Activated CD8-positive, alpha-beta memory T cell treated with anti-CD3 and anti-CD28 coated beads, Interleukin-2, amount 10 ng/mL, durations not matched to agents 7 days and 5 days (primary cell): ENCODE measurements around the gene MARK3. TPM values are rescaled to one million over a fixed set of nuclear protein-coding genes. Genes with fewer than 3 reads are reported as not detected.
"Not testable (repeated sequence)": the region's sequence is repeated elsewhere in the genome, so short reads cannot be mapped to it uniquely, and the experiment has no call there.

Source experiments
- ATAC-seq: fragments of 150-1000 bp; cut with Tn5 transposase; one replicate; pipeline ENCODE4 v1.10.0; 2021; ENCODE audit warnings: moderate library complexity
- CTCF ChIA-PET: fragments of 350-600 bp; sonication (Branson Sonifier 250); formaldehyde crosslinking; loops from one replicate; lab custom pipeline; 2021; ENCODE audit warnings: antibody characterized with exemption; lab: Charles Lee
- DNase-seq: peaks from one replicate; pipeline ENCODE4 v3.0.0-alpha.2; 2020
- H3K27ac Mint-ChIP-seq: one replicate; pipeline ENCODE4 v1.8.0; 2021; ENCODE audit warnings: mild to moderate bottlenecking, mixed read lengths
- H3K27me3 Mint-ChIP-seq: one replicate; pipeline ENCODE4 v1.8.0; 2021; ENCODE audit warnings: mixed read lengths
- H3K36me3 Mint-ChIP-seq: one replicate; pipeline ENCODE4 v1.8.0; 2021; ENCODE audit warnings: mild to moderate bottlenecking, mixed read lengths
- H3K4me1 Mint-ChIP-seq: one replicate; pipeline ENCODE4 v1.8.0; 2021; ENCODE audit warnings: mixed read lengths
- H3K4me3 Mint-ChIP-seq: one replicate; pipeline ENCODE4 v1.8.0; 2021; ENCODE audit warnings: mild to moderate bottlenecking, moderate library complexity, mixed read lengths
- H3K9me3 Mint-ChIP-seq: one replicate; pipeline ENCODE4 v1.8.0; 2022; ENCODE audit warnings: low read depth, mixed read lengths
- total RNA-seq, 2 experiments: library from RNA; stranded (reverse); gene quantifications; one replicate each; pipeline ENCODE4 v1.2.3, GENCODE V29; 2021

The MARK3 gene
- total RNA-seq, 2 experiments from 2014 or later: 79.9 to 88.5 TPM

DNA sequence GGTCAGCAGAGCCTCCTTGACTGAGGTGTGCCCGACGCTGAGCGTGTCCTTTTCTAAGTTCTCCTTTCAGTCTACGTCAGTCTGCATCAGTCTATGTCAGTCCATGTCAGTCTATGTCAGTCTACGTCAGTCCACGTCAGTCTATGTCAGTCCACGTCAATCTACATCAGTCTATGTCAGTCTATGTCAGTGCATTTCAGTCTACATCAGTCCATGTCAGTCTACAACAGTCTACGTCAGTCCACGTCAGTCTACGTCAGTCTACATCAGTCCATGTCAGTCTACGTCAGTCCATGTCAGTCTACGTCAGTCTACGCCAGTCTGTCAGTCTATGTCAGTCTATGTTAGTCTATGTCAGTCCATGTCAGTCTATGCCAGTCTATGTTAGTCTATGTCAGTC is 35.2 kb upstream of the MARK3 start:
- no peaks in the 10 kb centered on the region for H3K4me1 Mint-ChIP-seq
- H3K9me3 Mint-ChIP-seq: no peaks in the 10 kb centered on the region
- CTCF ChIA-PET: no interaction called here
- H3K27ac Mint-ChIP-seq: no peak overlapping the region
- peaks cover 2% of the 10 kb centered on the region for H3K36me3 Mint-ChIP-seq
- ATAC-seq (no peak), DNase-seq (no peak)
- peaks cover 5% of the 10 kb centered on the region for H3K27me3 Mint-ChIP-seq
- no peak overlapping the region for H3K4me3 Mint-ChIP-seq

DNA sequence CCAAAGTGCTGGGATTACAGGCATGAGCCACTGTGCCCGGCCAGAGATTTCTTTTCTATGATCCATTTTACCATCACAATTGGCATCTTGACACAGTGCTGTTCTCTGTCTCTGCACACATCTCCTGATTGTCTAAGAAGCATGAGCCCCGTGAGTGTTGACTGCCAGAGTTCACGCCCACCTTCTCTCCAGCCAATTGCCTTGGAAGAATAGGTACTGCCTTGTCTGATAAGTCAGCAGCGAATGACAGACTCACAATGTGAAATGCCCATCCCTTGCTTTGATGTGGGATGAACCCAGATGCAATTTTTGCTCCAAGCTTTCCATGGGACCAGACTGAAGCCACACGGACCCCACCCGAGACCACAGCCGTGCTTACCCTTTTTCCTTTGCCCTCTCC is 31.9 kb upstream of the MARK3 start:
- CTCF ChIA-PET: interaction anchor here (1.0 to 2.4 kb wide), 2 partner anchors 9 to 38 kb away, joined by 3 to 7 read pairs; no protein-coding TSS in a partner anchor
- no peak for DNase-seq
- Mint-ChIP-seq H3K27ac (no peak overlapping the region), H3K9me3 (no peaks in the 10 kb centered on the region), H3K36me3 (no peaks in the 10 kb centered on the region), H3K4me3 (no peak overlapping the region), H3K4me1 (peaks cover 16% of the 10 kb centered on the region), H3K27me3 (peaks cover 5% of the 10 kb centered on the region)
- ATAC-seq: no peak

- peaks cover 5% of the 10 kb centered on the region for H3K27me3 Mint-ChIP-seq
- H3K4me3 Mint-ChIP-seq: no peak overlapping the region
- H3K9me3 Mint-ChIP-seq: no peaks in the 10 kb centered on the region
- H3K36me3 Mint-ChIP-seq: no peaks in the 10 kb centered on the region
- H3K4me1 Mint-ChIP-seq: peaks cover 16% of the 10 kb centered on the region
- CTCF ChIA-PET: interaction anchor here (2.4 kb wide), 1 partner anchor 10 kb away, joined by 7 read pairs; no protein-coding TSS in a partner anchor
- no peak overlapping the region for H3K27ac Mint-ChIP-seq
- DNase-seq (no peak), ATAC-seq (no peak)
These were observed 31.1 kb upstream of the MARK3 start for GRCh38 chr14:103354141-103354540.

- H3K27me3 Mint-ChIP-seq: peaks cover 5% of the 10 kb centered on the region
- DNase-seq: no peak
- peak; percentile 69 for ATAC-seq
- peaks cover 16% of the 10 kb centered on the region for H3K4me1 Mint-ChIP-seq
- H3K4me3 Mint-ChIP-seq: no peak overlapping the region
- no peaks in the 10 kb centered on the region for H3K36me3 Mint-ChIP-seq
- CTCF ChIA-PET: interaction anchor here (1.7 to 3.3 kb wide), 3 partner anchors 24 to 251 kb away, joined by 5 to 10 read pairs (median 5); no protein-coding TSS in a partner anchor
- no peaks in the 10 kb centered on the region for H3K9me3 Mint-ChIP-seq
- H3K27ac Mint-ChIP-seq: peak overlapping the region; percentile 10
These were observed 29.1 kb upstream of the MARK3 start for GRCh38 chr14:103356024-103356682.

DNA sequence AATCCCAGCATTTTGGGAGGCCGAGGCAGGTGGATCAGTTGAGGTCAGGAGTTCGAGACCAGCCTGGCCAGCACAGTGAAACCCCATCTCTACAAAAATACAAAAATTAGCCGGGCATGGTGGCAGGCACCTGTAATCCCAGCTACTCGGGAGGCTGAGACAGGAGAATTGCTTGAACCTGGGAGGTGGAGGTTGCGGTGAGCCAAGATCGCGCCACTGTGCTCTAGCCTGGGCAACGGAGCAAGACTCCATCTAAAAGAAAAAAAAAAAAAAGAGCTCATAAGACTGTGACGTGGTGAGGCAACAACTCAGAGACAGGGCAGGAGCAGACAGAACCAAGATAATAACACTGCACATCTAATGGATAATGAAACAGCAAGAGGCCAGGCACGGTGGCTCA is 27.7 kb upstream of the MARK3 start:
- H3K27ac Mint-ChIP-seq, H3K9me3 Mint-ChIP-seq, H3K36me3 Mint-ChIP-seq, DNase-seq, H3K4me3 Mint-ChIP-seq, H3K27me3 Mint-ChIP-seq, ATAC-seq: not testable (repeated sequence)
- H3K4me1 Mint-ChIP-seq: peaks cover 20% of the 10 kb centered on the region
- CTCF ChIA-PET: interaction anchor here (1.0 to 3.3 kb wide), 6 partner anchors 10 to 33 kb away, joined by 3 to 10 read pairs (median 4); no protein-coding TSS in a partner anchor

- peaks cover 20% of the 10 kb centered on the region for H3K4me1 Mint-ChIP-seq
- no peak for DNase-seq
- no peak for ATAC-seq
- H3K27me3 Mint-ChIP-seq: peaks cover 7% of the 10 kb centered on the region
- H3K27ac Mint-ChIP-seq: no peak overlapping the region
- CTCF ChIA-PET: no interaction called here
- H3K4me3 Mint-ChIP-seq: no peak overlapping the region
- peaks cover 16% of the 10 kb centered on the region for H3K36me3 Mint-ChIP-seq
- H3K9me3 Mint-ChIP-seq: peaks cover 12% of the 10 kb centered on the region
These were observed 24.7 kb upstream of the MARK3 start for GRCh38 chr14:103360548-103360947.

GRCh38 chr14:103361867-103362266 is 23.3 kb upstream of the MARK3 start:
- CTCF ChIA-PET: no interaction called here
- H3K27ac Mint-ChIP-seq: no peak overlapping the region

GRCh38 chr14:103362780-103363179 is 22.4 kb upstream of the MARK3 start:
- Mint-ChIP-seq H3K36me3 (peaks cover 16% of the 10 kb centered on the region), H3K4me3 (no peak overlapping the region), H3K27ac (no peak overlapping the region), H3K27me3 (peaks cover 7% of the 10 kb centered on the region), H3K4me1 (peaks cover 6% of the 10 kb centered on the region), H3K9me3 (peaks cover 12% of the 10 kb centered on the region)
- no peak for DNase-seq
- no peak for ATAC-seq
- CTCF ChIA-PET: interaction anchor here (0.9 kb wide), 1 partner anchor 137 kb away, joined by 3 read pairs; no protein-coding TSS in a partner anchor

More at GRCh38 chr14:103361867-103362266, 23.3 kb upstream of the MARK3 start:
- Mint-ChIP-seq H3K27me3 (peaks cover 7% of the 10 kb centered on the region), H3K9me3 (peaks cover 12% of the 10 kb centered on the region), H3K36me3 (peaks cover 16% of the 10 kb centered on the region), H3K4me1 (peaks cover 13% of the 10 kb centered on the region), H3K4me3 (no peak overlapping the region)
- DNase-seq (no peak), ATAC-seq (no peak)

GRCh38 chr14:103366741-103367140 is 18.5 kb upstream of the MARK3 start:
- Mint-ChIP-seq H3K36me3 (peaks cover 14% of the 10 kb centered on the region), H3K4me1 (peaks cover 2% of the 10 kb centered on the region), H3K4me3 (no peak overlapping the region), H3K9me3 (peaks cover 10% of the 10 kb centered on the region), H3K27me3 (peaks cover 9% of the 10 kb centered on the region), H3K27ac (no peak overlapping the region)
- CTCF ChIA-PET: interaction anchor here (2.5 kb wide), 1 partner anchor 24 kb away, joined by 5 read pairs; no protein-coding TSS in a partner anchor
- no peak for DNase-seq
- ATAC-seq: no peak

DNA sequence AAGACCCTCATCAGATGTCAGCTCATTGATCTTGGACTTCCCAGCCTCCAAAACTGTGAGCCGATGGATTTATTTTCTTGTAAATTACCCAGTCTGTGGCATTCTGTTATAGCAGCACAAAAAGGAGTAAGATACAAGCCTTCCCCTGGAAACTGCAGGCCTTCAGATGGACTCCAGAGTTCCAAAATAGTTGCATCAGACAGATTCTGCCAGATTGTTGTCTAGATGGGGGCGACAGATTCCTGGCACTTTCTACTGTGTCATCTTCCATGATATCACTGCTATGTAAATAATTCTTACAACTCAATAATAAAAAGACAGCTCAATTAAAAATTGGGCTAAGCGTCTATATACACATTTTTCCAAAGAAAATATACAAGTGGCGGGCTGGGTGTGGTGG is 17.2 kb upstream of the MARK3 start:
- DNase-seq (no peak), ATAC-seq (no peak)
- Mint-ChIP-seq H3K4me1 (peaks cover 5% of the 10 kb centered on the region), H3K4me3 (no peak overlapping the region), H3K27ac (no peak overlapping the region), H3K27me3 (peaks cover 9% of the 10 kb centered on the region), H3K36me3 (peaks cover 7% of the 10 kb centered on the region), H3K9me3 (peaks cover 6% of the 10 kb centered on the region)
- CTCF ChIA-PET: interaction anchor here (2.5 kb wide), 1 partner anchor 23 kb away, joined by 5 read pairs; no protein-coding TSS in a partner anchor

GRCh38 chr14:103370087-103370486 is 15.1 kb upstream of the MARK3 start:
- DNase-seq (no peak), ATAC-seq (no peak)
- CTCF ChIA-PET: interaction anchor here (0.7 to 1.7 kb wide), 3 partner anchors 8 to 1085 kb away, joined by 3 to 5 read pairs (median 3); no protein-coding TSS in a partner anchor
- H3K27me3 Mint-ChIP-seq: peaks cover 10% of the 10 kb centered on the region
- no peaks in the 10 kb centered on the region for H3K9me3 Mint-ChIP-seq
- no peak overlapping the region for H3K4me3 Mint-ChIP-seq
- H3K36me3 Mint-ChIP-seq: no peaks in the 10 kb centered on the region
- H3K4me1 Mint-ChIP-seq: peaks cover 9% of the 10 kb centered on the region
- no peak overlapping the region for H3K27ac Mint-ChIP-seq

DNA sequence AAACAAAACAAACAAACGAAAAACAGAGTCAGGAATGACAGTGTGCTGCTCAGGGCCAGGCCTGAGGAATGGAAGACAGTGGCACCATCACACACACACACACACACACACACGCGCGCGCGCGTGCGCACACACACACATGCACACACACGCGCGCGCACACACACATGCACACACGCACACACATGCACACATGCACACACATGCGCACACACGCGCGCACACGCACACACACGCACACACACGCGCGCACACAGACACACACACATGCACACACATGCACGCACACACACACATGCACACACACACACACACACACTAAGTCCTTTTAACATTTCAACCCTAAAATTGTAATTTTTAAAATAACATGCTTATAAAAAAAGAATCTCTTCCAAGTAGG is 13.2 kb upstream of the MARK3 start:
- no peak for DNase-seq
- Mint-ChIP-seq H3K4me3 (no peak overlapping the region), H3K27me3 (peaks cover 10% of the 10 kb centered on the region), H3K27ac (no peak overlapping the region), H3K9me3 (no peaks in the 10 kb centered on the region), H3K36me3 (no peaks in the 10 kb centered on the region), H3K4me1 (peaks cover 9% of the 10 kb centered on the region)
- CTCF ChIA-PET: no interaction called here
- ATAC-seq: no peak

DNA sequence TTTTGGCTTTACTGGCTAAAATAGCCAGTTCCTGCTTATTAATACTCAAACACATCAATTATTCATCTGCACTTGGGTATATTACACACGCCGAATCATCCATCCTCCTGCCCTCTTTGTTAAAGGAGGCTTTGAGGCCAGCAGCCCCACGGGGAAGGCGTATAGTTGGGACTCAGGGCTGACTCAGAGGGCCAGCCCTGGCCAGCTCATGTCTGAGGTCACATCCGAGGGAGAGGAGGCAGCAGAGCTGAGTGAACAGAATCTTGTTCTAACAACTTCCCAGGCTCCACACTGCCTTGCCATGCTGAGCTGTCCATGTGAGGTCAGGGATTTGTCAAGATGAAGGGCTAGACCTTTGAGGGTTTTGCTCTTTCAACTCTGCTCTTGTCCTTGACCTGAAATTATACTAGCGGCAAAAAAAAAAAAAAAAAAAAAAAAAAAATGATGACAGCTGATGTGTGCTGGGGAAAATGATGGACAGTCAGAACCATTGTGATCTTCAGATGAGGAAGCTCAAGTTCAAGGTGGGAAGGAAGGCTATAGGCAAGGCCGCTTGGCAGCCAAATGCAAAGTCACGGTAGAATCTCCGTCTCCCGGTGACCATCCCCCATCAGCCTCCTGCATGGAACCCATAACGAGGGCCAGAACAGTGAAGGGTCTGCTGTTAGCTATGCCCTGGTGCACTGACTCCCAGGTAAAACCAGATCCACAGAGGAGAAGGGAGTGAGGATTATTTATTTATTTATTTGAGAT is 12.5 kb upstream of the MARK3 start:
- Mint-ChIP-seq H3K4me1 (peaks cover 9% of the 10 kb centered on the region), H3K27me3 (peaks cover 10% of the 10 kb centered on the region), H3K9me3 (no peaks in the 10 kb centered on the region), H3K36me3 (no peaks in the 10 kb centered on the region), H3K4me3 (no peak overlapping the region), H3K27ac (no peak overlapping the region)
- ATAC-seq: no peak
- DNase-seq: no peak
- CTCF ChIA-PET: interaction anchor here (0.8 to 2.3 kb wide), 2 partner anchors 8 to 18 kb away, joined by 4 to 7 read pairs; no protein-coding TSS in a partner anchor
